Left lobe of liver (tissue), 2 donors: ENCODE data around the gene HSBP1. TPM values are rescaled to one million over a fixed set of nuclear protein-coding genes. Genes with fewer than 3 reads are reported as not detected.
A peak's percentile ranks its signal among the peaks of the same experiment; 100 is the strongest.

Source experiments
- ATAC-seq: fragments of 200-7000 bp; cut with Tn5 transposase; one replicate; pipeline ENCODE4 v1.9.1; 2020; ENCODE audit warnings: mild to moderate bottlenecking, moderate library complexity
- DNase-seq: peaks from one replicate; pipeline ENCODE4 v3.0.0-alpha.2; 2020; ENCODE audit warnings: low spot score
- total RNA-seq: library from RNA; stranded (reverse); gene quantifications from one replicate; pipeline ENCODE4 v1.2.1, GENCODE V29; 2021
- donor health status: DM: no; HTN: no; CAD: no; lungs with moderate emphysema.
- donor health status: DM: no; HTN: yes; CAD: no.

The HSBP1 gene
- total RNA-seq, 1 donor from 2014 or later = 31.9 TPM

- ATAC-seq = no peak
- DNase-seq = no peak
Observed at GRCh38 chr16:83802554-83803205, 5.1 kb upstream of the HSBP1 start.

- no peak for DNase-seq
- no peak for ATAC-seq
Observed at GRCh38 chr16:83803811-83804210, 4.0 kb upstream of the HSBP1 start.

GRCh38 chr16:83804366-83804765, 3.4 kb upstream of the HSBP1 start:
- DNase-seq (no peak), ATAC-seq (no peak)

GRCh38 chr16:83806036-83806435, 1.7 kb upstream of the HSBP1 start:
- no peak for ATAC-seq
- DNase-seq = no peak

- ATAC-seq (no peak), DNase-seq (no peak)
Observed at GRCh38 chr16:83806731-83807130, 1.0 kb upstream of the HSBP1 start.

- DNase-seq (peak; percentile 51), ATAC-seq (no peak)
Observed at GRCh38 chr16:83807327-83807709, 460 bp upstream of the HSBP1 start.

- no peak for DNase-seq
- no peak for ATAC-seq
Observed at GRCh38 chr16:83808573-83809014, 816 bp downstream of the HSBP1 start.

GRCh38 chr16:83809092-83809491, 1.3 kb downstream of the HSBP1 start:
- no peak for ATAC-seq
- no peak for DNase-seq

GRCh38 chr16:83810901-83811300, 3.1 kb downstream of the HSBP1 start:
- ATAC-seq = no peak
- DNase-seq = no peak

- ATAC-seq (no peak), DNase-seq (no peak)
Observed at GRCh38 chr16:83813823-83814658, 6.3 kb downstream of the HSBP1 start.

GRCh38 chr16:83814659-83814985, 6.8 kb downstream of the HSBP1 start:
- DNase-seq (no peak), ATAC-seq (no peak)

- DNase-seq (no peak), ATAC-seq (no peak)
Observed at GRCh38 chr16:83817022-83817421, 9.2 kb downstream of the HSBP1 start.

GRCh38 chr16:83818276-83818675, 10.5 kb downstream of the HSBP1 start:
- ATAC-seq (no peak), DNase-seq (no peak)

GRCh38 chr16:83819361-83819760, 11.6 kb downstream of the HSBP1 start:
- ATAC-seq = no peak
- DNase-seq = no peak

GRCh38 chr16:83826146-83826913, 18.6 kb downstream of the HSBP1 start:
- ATAC-seq (peak; percentile 99), DNase-seq (peak; percentile 79)

GRCh38 chr16:83830091-83830768, 22.5 kb downstream of the HSBP1 start:
- DNase-seq = no peak
- ATAC-seq = no peak

GRCh38 chr16:83830769-83831455, 23.1 kb downstream of the HSBP1 start:
- no peak for DNase-seq
- no peak for ATAC-seq

- ATAC-seq (no peak), DNase-seq (no peak)
Observed at GRCh38 chr16:83831456-83831987, 23.7 kb downstream of the HSBP1 start.

- DNase-seq (no peak), ATAC-seq (no peak)
Observed at GRCh38 chr16:83833921-83834320, 26.1 kb downstream of the HSBP1 start.
